Heart left ventricle (tissue), 13 donors: ENCODE results near the gene LIPG.

ENCODE experiments used
- POLR2A ChIP-seq, 2 donors: fragments of 450-650 bp; IDR thresholded peaks; one replicate each; pipeline ENCODE4 v1.6.1; 2017; ENCODE audit warnings: antibody characterized with exemption in 2 of 2, mild to moderate bottlenecking in 2 of 2, moderate library complexity in 2 of 2
- TF ChIP-seq, protein P1 (sequence below), 12 donors: fragments of 200-600 bp; sonication (generic) in 4 of 12; IDR thresholded peaks; one replicate each; pipeline versions ENCODE4 v1.5.0 to v1.8.0; 2018 to 2022; ENCODE audit warnings: antibody characterized with exemption in 12 of 12, mild to moderate bottlenecking in 5 of 12
- donor health status: ischemic (EF 13 %, LVEDD 7.1; RV severe dilation, severe dysfunction).
- donor health status: DM: no; HTN: yes; CAD: no.
- donor health status: DM: no; HTN: no; CAD: no.
- donor health status: ischemic (EF 25% LVEDD 6.9; RV normal size, moderate dysfunction).
- donor health status: ischemic (EF 25% LVEDD 5.7; RV mildly dilated, moderate dysfunction).
- donor health status: ischemic (EF 35%, LVEDD 5.7; RV mildly dilated, moderate dysfunction).
- donor health status: nonischemic (EF 11% LVEDD 7.7; RV severe dilation, severe dysfunction).
- donor health status: DM: yes; HTN: yes; CAD: no.
- donor health status: PGD.
- donor health status: ischemic (EF 29% LVEDD 5.4; RV normal size, mild dysfunction).
- donor health status: nonischemic (EF 23%, LVEDD 6.1; RV moderate dilation, normal function).

DNA sequence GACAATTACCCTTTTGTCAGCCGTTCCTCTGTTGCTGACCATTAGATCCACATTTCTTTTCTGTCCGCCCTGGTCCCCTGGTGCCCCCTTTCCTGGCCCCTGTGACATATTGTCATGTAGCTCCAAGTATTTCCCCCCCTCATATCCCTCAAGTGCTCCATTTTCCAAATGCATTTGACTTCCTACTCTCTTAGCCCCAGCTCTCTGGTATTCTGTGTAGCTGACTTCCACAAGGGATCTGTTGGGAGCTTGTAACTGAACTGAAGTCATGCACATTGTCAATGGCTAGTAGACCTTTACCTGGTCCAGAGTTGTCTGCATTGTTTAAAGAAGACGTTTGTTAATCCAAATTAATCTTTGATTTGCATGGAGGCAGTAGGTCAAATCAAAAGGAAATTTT, 34.8 kb downstream of the LIPG start:
- TF ChIP-seq, protein P1, sequence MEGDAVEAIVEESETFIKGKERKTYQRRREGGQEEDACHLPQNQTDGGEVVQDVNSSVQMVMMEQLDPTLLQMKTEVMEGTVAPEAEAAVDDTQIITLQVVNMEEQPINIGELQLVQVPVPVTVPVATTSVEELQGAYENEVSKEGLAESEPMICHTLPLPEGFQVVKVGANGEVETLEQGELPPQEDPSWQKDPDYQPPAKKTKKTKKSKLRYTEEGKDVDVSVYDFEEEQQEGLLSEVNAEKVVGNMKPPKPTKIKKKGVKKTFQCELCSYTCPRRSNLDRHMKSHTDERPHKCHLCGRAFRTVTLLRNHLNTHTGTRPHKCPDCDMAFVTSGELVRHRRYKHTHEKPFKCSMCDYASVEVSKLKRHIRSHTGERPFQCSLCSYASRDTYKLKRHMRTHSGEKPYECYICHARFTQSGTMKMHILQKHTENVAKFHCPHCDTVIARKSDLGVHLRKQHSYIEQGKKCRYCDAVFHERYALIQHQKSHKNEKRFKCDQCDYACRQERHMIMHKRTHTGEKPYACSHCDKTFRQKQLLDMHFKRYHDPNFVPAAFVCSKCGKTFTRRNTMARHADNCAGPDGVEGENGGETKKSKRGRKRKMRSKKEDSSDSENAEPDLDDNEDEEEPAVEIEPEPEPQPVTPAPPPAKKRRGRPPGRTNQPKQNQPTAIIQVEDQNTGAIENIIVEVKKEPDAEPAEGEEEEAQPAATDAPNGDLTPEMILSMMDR (IDR thresholded peaks at IDR 0.05): no peak
- no peak for TF ChIP-seq POLR2A (IDR thresholded peaks at IDR 0.05)
